WTC11 (cell line): Measurements from ENCODE around the gene UGGT2. TPM values are rescaled to one million over a fixed set of nuclear protein-coding genes. Genes with fewer than 3 reads are reported as not detected.

Experiments
- ATAC-seq: fragments of 200-7000 bp; cut with Tn5 transposase; 2 replicates; pipeline ENCODE4 v1.10.0; 2021; ENCODE audit warnings: mild to moderate bottlenecking, moderate library complexity
- CTCF ChIA-PET: fragments of 300-600 bp; sonication (Branson Sonifier 250); formaldehyde crosslinking; loops from one replicate; lab custom pipeline; 2021; ENCODE audit warnings: antibody characterized with exemption; lab: Charles Lee
- POLR2A ChIA-PET: fragments of 350-600 bp; sonication (Branson Sonifier 250); formaldehyde crosslinking; loops from one replicate; lab custom pipeline; 2021; ENCODE audit warnings: antibody characterized with exemption; lab: Charles Lee
- DNase-seq: peaks from one replicate; pipeline ENCODE4 v3.0.0; 2021; ENCODE audit warnings: low spot score
- H3K27ac Mint-ChIP-seq: 2 replicates; pipeline ENCODE4 v1.8.0; 2021; ENCODE audit warnings: mixed read lengths
- H3K27me3 Mint-ChIP-seq: 2 replicates; pipeline ENCODE4 v1.8.0; 2021; ENCODE audit warnings: low read depth, mild to moderate bottlenecking, moderate library complexity, mixed read lengths
- H3K36me3 Mint-ChIP-seq: 2 replicates; pipeline ENCODE4 v1.8.0; 2021; ENCODE audit warnings: mixed read lengths
- H3K4me1 Mint-ChIP-seq: 2 replicates; pipeline ENCODE4 v1.8.0; 2022; ENCODE audit warnings: mixed read lengths
- H3K4me3 Mint-ChIP-seq: 2 replicates; pipeline ENCODE4 v1.8.0; 2021; ENCODE audit warnings: mild to moderate bottlenecking, moderate library complexity, mixed read lengths
- H3K9me3 Mint-ChIP-seq: 2 replicates; pipeline ENCODE4 v1.8.0; 2021; ENCODE audit warnings: mixed read lengths
- E2F5 ChIP-seq: sonication (generic); formaldehyde crosslinking; IDR thresholded peaks from 2 replicates; pipeline ENCODE4 v1.8.1; 2022; ENCODE audit warnings: mild to moderate bottlenecking, moderate library complexity, missing genetic modification reagents
- ELF4 ChIP-seq: sonication (generic); formaldehyde crosslinking; IDR thresholded peaks from 2 replicates; pipeline ENCODE4 v1.8.1; 2022; ENCODE audit warnings: low read depth, mild to moderate bottlenecking, moderate library complexity, missing genetic modification reagents
- FOXP1 ChIP-seq: sonication (generic); formaldehyde crosslinking; IDR thresholded peaks from 2 replicates; pipeline ENCODE4 v1.8.0; 2022; ENCODE audit warnings: missing genetic modification reagents, mild to moderate bottlenecking, moderate library complexity, borderline replicate concordance
- GRHL2 ChIP-seq: fragments of 250-450 bp; sonication (Bioruptor Pico); IDR thresholded peaks from 2 replicates; pipeline ENCODE4 v1.8.0; 2022; ENCODE audit warnings: mild to moderate bottlenecking, moderate library complexity; ENCODE audit not compliant: insufficient replicate concordance, severe bottlenecking
- GTF2I ChIP-seq: fragments of 250-450 bp; sonication (Bioruptor Pico); conservative IDR thresholded peaks from 2 replicates; pipeline ENCODE4 v1.4.0; 2021; ENCODE audit warnings: mild to moderate bottlenecking
- NFYB ChIP-seq: sonication (generic); formaldehyde crosslinking; conservative IDR thresholded peaks from 2 replicates; pipeline ENCODE4 v1.8.0; 2022; ENCODE audit warnings: low read depth, missing genetic modification reagents
- NR2C2 ChIP-seq: sonication (generic); formaldehyde crosslinking; IDR thresholded peaks from 2 replicates; pipeline ENCODE4 v1.8.0; 2022; ENCODE audit warnings: mild to moderate bottlenecking, missing genetic modification reagents
- SMAD3 ChIP-seq: sonication (generic); formaldehyde crosslinking; IDR thresholded peaks from 2 replicates; pipeline ENCODE4 v1.8.0; 2022; ENCODE audit warnings: missing genetic modification reagents, mild to moderate bottlenecking, borderline replicate concordance
- TEAD1 ChIP-seq: sonication (generic); formaldehyde crosslinking; IDR thresholded peaks from 2 replicates; pipeline ENCODE4 v1.8.0; 2022; ENCODE audit warnings: mild to moderate bottlenecking, missing genetic modification reagents
- TEAD4 ChIP-seq: sonication (generic); formaldehyde crosslinking; IDR thresholded peaks from 2 replicates; pipeline ENCODE4 v1.8.0; 2022; ENCODE audit warnings: mild to moderate bottlenecking, missing genetic modification reagents
- ZNF121 ChIP-seq: sonication (generic); formaldehyde crosslinking; IDR thresholded peaks from 2 replicates; pipeline ENCODE4 v1.8.0; 2023; ENCODE audit warnings: missing genetic modification reagents
- ZNF232 ChIP-seq: sonication (generic); formaldehyde crosslinking; IDR thresholded peaks from 2 replicates; pipeline ENCODE4 v1.8.0; 2022; ENCODE audit warnings: mild to moderate bottlenecking, missing genetic modification reagents
- ZNF416 ChIP-seq: fragments of 250-450 bp; sonication (Bioruptor Pico); IDR thresholded peaks from 2 replicates; pipeline ENCODE4 v1.9.0; 2021; ENCODE audit warnings: mild to moderate bottlenecking, inconsistent platforms
- total RNA-seq: library from RNA; stranded (reverse); gene quantifications from 3 replicates; pipeline ENCODE4 v1.2.3, GENCODE V29; 2021
- TF ChIP-seq, protein P1 (sequence below): sonication (generic); formaldehyde crosslinking; IDR thresholded peaks from 2 replicates; pipeline ENCODE4 v1.8.0; 2022; ENCODE audit warnings: mild to moderate bottlenecking, missing genetic modification reagents
- TF ChIP-seq, protein P2 (sequence below): fragments of 250-450 bp; sonication (Bioruptor Pico); IDR thresholded peaks from 2 replicates; pipeline ENCODE4 v1.8.0; 2021; ENCODE audit warnings: mild to moderate bottlenecking
- TF ChIP-seq, protein P3 (sequence below): sonication (generic); formaldehyde crosslinking; IDR thresholded peaks from 2 replicates; pipeline ENCODE4 v1.8.0; 2023; ENCODE audit warnings: missing genetic modification reagents
- TF ChIP-seq, protein P4 (sequence below): fragments of 250-450 bp; sonication (Bioruptor Pico); IDR thresholded peaks from 2 replicates; pipeline ENCODE4 v1.9.0; 2021; ENCODE audit warnings: mild to moderate bottlenecking
- TF ChIP-seq, protein P5 (sequence below): sonication (generic); formaldehyde crosslinking; IDR thresholded peaks from 2 replicates; pipeline ENCODE4 v1.8.0; 2023; ENCODE audit warnings: mild to moderate bottlenecking, missing genetic modification reagents

Gene UGGT2
- total RNA-seq, 1 experiment from 2014 or later: 31.1 TPM

DNA sequence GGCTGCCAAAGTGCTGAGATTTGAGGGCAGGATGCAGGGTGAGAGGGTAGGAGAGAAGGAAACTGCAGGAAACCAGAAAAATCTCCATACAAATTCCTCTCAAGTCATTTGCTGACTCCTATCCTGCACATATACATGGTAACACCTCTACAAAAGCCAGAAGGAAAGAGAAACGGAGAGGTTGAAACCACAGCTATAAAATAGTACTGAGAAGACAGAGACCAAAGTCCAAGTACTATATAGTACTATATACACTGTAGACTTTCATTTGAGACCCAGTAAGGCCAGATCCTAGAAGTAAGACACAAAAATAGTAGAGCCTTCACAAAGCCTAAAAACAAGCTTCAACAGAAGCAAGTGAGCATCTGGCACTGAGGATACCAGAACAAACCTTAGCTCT, 103.1 kb downstream of the UGGT2 start:
- Mint-ChIP-seq H3K27ac (peak overlapping the region; percentile 94), H3K27me3 (no peaks in the 10 kb centered on the region), H3K4me1 (peaks cover 34% of the 10 kb centered on the region), H3K36me3 (peaks cover 43% of the 10 kb centered on the region), H3K4me3 (no peak overlapping the region), H3K9me3 (peaks cover 23% of the 10 kb centered on the region)
- DNase-seq: no peak
- peak; percentile 37 for ATAC-seq
- ChIA-PET CTCF (interaction anchor here (0.7 kb wide), 1 partner anchor 261 kb away, joined by 4 read pairs; no protein-coding TSS in a partner anchor), POLR2A (no interaction called here)
- no peak for TF ChIP-seq ZNF121 (CRISPR knock-in tag)
- no peak for TF ChIP-seq E2F5 (CRISPR knock-in tag)
- TF ChIP-seq, protein P1, sequence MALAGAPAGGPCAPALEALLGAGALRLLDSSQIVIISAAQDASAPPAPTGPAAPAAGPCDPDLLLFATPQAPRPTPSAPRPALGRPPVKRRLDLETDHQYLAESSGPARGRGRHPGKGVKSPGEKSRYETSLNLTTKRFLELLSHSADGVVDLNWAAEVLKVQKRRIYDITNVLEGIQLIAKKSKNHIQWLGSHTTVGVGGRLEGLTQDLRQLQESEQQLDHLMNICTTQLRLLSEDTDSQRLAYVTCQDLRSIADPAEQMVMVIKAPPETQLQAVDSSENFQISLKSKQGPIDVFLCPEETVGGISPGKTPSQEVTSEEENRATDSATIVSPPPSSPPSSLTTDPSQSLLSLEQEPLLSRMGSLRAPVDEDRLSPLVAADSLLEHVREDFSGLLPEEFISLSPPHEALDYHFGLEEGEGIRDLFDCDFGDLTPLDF (CRISPR knock-in tag): no peak
- TF ChIP-seq ZNF416 (CRISPR knock-in tag): no peak
- TF ChIP-seq NR2C2: no peak
- TF ChIP-seq, protein P2, sequence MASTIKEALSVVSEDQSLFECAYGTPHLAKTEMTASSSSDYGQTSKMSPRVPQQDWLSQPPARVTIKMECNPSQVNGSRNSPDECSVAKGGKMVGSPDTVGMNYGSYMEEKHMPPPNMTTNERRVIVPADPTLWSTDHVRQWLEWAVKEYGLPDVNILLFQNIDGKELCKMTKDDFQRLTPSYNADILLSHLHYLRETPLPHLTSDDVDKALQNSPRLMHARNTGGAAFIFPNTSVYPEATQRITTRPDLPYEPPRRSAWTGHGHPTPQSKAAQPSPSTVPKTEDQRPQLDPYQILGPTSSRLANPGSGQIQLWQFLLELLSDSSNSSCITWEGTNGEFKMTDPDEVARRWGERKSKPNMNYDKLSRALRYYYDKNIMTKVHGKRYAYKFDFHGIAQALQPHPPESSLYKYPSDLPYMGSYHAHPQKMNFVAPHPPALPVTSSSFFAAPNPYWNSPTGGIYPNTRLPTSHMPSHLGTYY: no peak
- no peak for TF ChIP-seq GTF2I (CRISPR knock-in tag)
- TF ChIP-seq TEAD1 (CRISPR knock-in tag): no peak
- no peak for TF ChIP-seq ZNF232 (CRISPR knock-in tag)
- TF ChIP-seq, protein P3, sequence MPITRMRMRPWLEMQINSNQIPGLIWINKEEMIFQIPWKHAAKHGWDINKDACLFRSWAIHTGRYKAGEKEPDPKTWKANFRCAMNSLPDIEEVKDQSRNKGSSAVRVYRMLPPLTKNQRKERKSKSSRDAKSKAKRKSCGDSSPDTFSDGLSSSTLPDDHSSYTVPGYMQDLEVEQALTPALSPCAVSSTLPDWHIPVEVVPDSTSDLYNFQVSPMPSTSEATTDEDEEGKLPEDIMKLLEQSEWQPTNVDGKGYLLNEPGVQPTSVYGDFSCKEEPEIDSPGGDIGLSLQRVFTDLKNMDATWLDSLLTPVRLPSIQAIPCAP (CRISPR knock-in tag): no peak
- no peak for TF ChIP-seq NFYB (CRISPR knock-in tag)
- TF ChIP-seq, protein P4, sequence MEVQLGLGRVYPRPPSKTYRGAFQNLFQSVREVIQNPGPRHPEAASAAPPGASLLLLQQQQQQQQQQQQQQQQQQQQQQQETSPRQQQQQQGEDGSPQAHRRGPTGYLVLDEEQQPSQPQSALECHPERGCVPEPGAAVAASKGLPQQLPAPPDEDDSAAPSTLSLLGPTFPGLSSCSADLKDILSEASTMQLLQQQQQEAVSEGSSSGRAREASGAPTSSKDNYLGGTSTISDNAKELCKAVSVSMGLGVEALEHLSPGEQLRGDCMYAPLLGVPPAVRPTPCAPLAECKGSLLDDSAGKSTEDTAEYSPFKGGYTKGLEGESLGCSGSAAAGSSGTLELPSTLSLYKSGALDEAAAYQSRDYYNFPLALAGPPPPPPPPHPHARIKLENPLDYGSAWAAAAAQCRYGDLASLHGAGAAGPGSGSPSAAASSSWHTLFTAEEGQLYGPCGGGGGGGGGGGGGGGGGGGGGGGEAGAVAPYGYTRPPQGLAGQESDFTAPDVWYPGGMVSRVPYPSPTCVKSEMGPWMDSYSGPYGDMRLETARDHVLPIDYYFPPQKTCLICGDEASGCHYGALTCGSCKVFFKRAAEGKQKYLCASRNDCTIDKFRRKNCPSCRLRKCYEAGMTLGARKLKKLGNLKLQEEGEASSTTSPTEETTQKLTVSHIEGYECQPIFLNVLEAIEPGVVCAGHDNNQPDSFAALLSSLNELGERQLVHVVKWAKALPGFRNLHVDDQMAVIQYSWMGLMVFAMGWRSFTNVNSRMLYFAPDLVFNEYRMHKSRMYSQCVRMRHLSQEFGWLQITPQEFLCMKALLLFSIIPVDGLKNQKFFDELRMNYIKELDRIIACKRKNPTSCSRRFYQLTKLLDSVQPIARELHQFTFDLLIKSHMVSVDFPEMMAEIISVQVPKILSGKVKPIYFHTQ (CRISPR knock-in tag): no peak
- TF ChIP-seq SMAD3 (CRISPR knock-in tag): no peak
- TF ChIP-seq ELF4 (CRISPR knock-in tag): no peak
- TF ChIP-seq, protein P5, sequence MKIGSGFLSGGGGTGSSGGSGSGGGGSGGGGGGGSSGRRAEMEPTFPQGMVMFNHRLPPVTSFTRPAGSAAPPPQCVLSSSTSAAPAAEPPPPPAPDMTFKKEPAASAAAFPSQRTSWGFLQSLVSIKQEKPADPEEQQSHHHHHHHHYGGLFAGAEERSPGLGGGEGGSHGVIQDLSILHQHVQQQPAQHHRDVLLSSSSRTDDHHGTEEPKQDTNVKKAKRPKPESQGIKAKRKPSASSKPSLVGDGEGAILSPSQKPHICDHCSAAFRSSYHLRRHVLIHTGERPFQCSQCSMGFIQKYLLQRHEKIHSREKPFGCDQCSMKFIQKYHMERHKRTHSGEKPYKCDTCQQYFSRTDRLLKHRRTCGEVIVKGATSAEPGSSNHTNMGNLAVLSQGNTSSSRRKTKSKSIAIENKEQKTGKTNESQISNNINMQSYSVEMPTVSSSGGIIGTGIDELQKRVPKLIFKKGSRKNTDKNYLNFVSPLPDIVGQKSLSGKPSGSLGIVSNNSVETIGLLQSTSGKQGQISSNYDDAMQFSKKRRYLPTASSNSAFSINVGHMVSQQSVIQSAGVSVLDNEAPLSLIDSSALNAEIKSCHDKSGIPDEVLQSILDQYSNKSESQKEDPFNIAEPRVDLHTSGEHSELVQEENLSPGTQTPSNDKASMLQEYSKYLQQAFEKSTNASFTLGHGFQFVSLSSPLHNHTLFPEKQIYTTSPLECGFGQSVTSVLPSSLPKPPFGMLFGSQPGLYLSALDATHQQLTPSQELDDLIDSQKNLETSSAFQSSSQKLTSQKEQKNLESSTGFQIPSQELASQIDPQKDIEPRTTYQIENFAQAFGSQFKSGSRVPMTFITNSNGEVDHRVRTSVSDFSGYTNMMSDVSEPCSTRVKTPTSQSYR (CRISPR knock-in tag): no peak
- TF ChIP-seq GRHL2 (CRISPR knock-in tag): no peak
- no peak for TF ChIP-seq TEAD4 (CRISPR knock-in tag)
- no peak for TF ChIP-seq FOXP1 (CRISPR knock-in tag)
